ENCODE results near the gene RBCK1.

DNA sequence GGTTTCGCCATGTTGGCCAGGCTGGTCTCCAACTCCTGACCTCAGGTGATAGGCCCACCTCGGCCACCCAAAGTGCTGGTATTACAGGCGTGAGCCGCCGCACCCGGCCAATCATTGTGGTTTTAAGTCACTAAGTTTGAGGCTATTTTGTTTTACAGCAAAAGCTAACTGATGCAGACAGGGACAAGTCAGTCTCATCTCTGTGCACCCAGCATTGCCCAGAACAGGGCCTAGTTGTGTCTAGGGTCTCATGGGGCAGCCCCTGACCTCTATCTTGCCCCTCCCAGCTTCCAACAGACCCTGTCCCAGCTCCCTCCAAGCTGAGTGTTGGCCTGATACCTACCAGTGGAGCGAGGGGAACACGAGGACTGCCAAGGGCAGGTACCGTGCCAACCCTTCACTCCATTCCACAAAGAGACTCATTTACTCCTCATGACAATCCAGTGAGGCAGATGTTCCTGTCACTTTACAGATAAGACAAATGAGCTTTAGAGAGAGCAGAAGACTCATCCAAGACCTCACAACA is 8.9 kb upstream of the RBCK1 start:
- TF ChIP-seq ZC3H10 (CRISPR knock-in tag; IDR thresholded peaks at IDR 0.05): no peak
- TF ChIP-seq, protein P1, sequence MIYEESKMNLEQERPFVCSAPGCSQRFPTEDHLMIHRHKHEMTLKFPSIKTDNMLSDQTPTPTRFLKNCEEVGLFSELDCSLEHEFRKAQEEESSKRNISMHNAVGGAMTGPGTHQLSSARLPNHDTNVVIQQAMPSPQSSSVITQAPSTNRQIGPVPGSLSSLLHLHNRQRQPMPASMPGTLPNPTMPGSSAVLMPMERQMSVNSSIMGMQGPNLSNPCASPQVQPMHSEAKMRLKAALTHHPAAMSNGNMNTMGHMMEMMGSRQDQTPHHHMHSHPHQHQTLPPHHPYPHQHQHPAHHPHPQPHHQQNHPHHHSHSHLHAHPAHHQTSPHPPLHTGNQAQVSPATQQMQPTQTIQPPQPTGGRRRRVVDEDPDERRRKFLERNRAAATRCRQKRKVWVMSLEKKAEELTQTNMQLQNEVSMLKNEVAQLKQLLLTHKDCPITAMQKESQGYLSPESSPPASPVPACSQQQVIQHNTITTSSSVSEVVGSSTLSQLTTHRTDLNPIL (CRISPR knock-in tag; IDR thresholded peaks at IDR 0.05; ENCODE audit: low read depth): no peak
- no peak for TF ChIP-seq ZFP3 (CRISPR knock-in tag; IDR thresholded peaks at IDR 0.05)
- TF ChIP-seq ARNTL (CRISPR knock-in tag; IDR thresholded peaks at IDR 0.05; ENCODE audit: borderline replicate concordance, low read depth): no peak
- TF ChIP-seq TOX (CRISPR knock-in tag; IDR thresholded peaks at IDR 0.05; ENCODE audit: borderline replicate concordance): no peak

Data from SK-N-SH treated with all-trans-retinoic acid at 6 μM for 48 hours (cell line).